HG03060 (cell line): ENCODE data around the gene FOXN4.

Experiments
- ATAC-seq: cut with Tn5 transposase; IDR thresholded peaks from one replicate; pipeline ENCODE4 v1.9.1; 2021; ENCODE audit warnings: low read depth, moderate number of reproducible peaks; ENCODE audit not compliant: unreplicated experiment

Gene FOXN4

GRCh38 chr12:109228664-109229063, 80.4 kb downstream of the FOXN4 start:
- no peak for ATAC-seq
